GM23338 (cell line): ENCODE results near the gene COL2A1. TPM values are rescaled to one million over a fixed set of nuclear protein-coding genes. Genes with fewer than 3 reads are reported as not detected.
A peak's percentile ranks its signal among the peaks of the same experiment; 100 is the strongest.

Experiments
- ATAC-seq: fragments of 200-7000 bp; cut with Tn5 transposase; 3 replicates; pipeline ENCODE4 v1.9.1; 2020
- DNase-seq: peaks from one replicate; pipeline ENCODE4 v3.0.0-alpha.2; 2015; ENCODE audit warnings: low spot score
- H2AFZ ChIP-seq: fragments of 200-600 bp; sonication (generic); 2 replicates; pipeline ENCODE4 v1.8.0; 2016; ENCODE audit warnings: antibody characterized with exemption, mild to moderate bottlenecking, moderate library complexity
- H3F3A ChIP-seq: fragments of 200-600 bp; sonication (generic); replicated peaks from 2 replicates; pipeline ENCODE4 v1.8.0; 2017; ENCODE audit warnings: antibody characterized with exemption, mixed run types, low read depth
- H3K27ac ChIP-seq: fragments of 200-600 bp; sonication (generic); 2 replicates; pipeline ENCODE4 v1.6.1; 2016; ENCODE audit warnings: low read depth
- H3K27me3 ChIP-seq: fragments of 200-600 bp; sonication (generic); 2 replicates; pipeline ENCODE4 v1.8.0; 2016; ENCODE audit warnings: mild to moderate bottlenecking, mixed run types, moderate library complexity; ENCODE audit not compliant: insufficient read depth
- H3K36me3 ChIP-seq: fragments of 200-600 bp; sonication (generic); 2 replicates; pipeline ENCODE4 v1.8.0; 2016; ENCODE audit warnings: mild to moderate bottlenecking; ENCODE audit not compliant: insufficient read depth
- H3K4me1 ChIP-seq: fragments of 200-600 bp; sonication (generic); 2 replicates; pipeline ENCODE4 v1.8.0; 2016; ENCODE audit warnings: mild to moderate bottlenecking, moderate library complexity; ENCODE audit not compliant: insufficient read depth
- H3K4me2 ChIP-seq: fragments of 200-600 bp; sonication (generic); 2 replicates; pipeline ENCODE4 v1.7.1; 2017; ENCODE audit warnings: mixed run types
- H3K4me3 ChIP-seq: fragments of 200-600 bp; sonication (generic); 2 replicates; pipeline ENCODE4 v1.6.1; 2016; ENCODE audit warnings: mixed run types
- H3K79me2 ChIP-seq: fragments of 200-600 bp; sonication (generic); replicated peaks from 2 replicates; pipeline ENCODE4 v1.8.0; 2017; ENCODE audit warnings: mild to moderate bottlenecking; ENCODE audit not compliant: insufficient read depth
- H3K9me2 ChIP-seq: fragments of 200-600 bp; sonication (generic); 2 replicates; pipeline ENCODE4 v1.8.0; 2017; ENCODE audit not compliant: insufficient read depth
- H4K20me1 ChIP-seq: fragments of 200-600 bp; sonication (generic); replicated peaks from 2 replicates; pipeline ENCODE4 v1.8.0; 2017; ENCODE audit warnings: mild to moderate bottlenecking; ENCODE audit not compliant: insufficient read depth
- H3K27ac Mint-ChIP-seq: 2 replicates; pipeline ENCODE4 v1.8.0; 2020; ENCODE audit warnings: inconsistent platforms, mild to moderate bottlenecking, moderate library complexity, mixed read lengths
- H3K27me3 Mint-ChIP-seq: 3 replicates; pipeline ENCODE4 v1.8.0; 2022; ENCODE audit warnings: low read depth, mild to moderate bottlenecking, moderate library complexity, mixed read lengths, inconsistent platforms; ENCODE audit not compliant: insufficient read depth, poor library complexity
- H3K36me3 Mint-ChIP-seq: 3 replicates; pipeline ENCODE4 v1.8.0; 2021; ENCODE audit warnings: low read depth, mild to moderate bottlenecking, inconsistent platforms, moderate library complexity, mixed read lengths
- H3K4me1 Mint-ChIP-seq: 3 replicates; pipeline ENCODE4 v1.8.0; 2020; ENCODE audit warnings: mild to moderate bottlenecking, inconsistent platforms, mixed read lengths
- H3K4me3 Mint-ChIP-seq: 3 replicates; pipeline ENCODE4 v1.8.0; 2021; ENCODE audit warnings: moderate library complexity, mild to moderate bottlenecking, inconsistent platforms, mixed read lengths
- H3K9me3 Mint-ChIP-seq: 3 replicates; pipeline ENCODE4 v1.8.0; 2020; ENCODE audit warnings: moderate library complexity, mild to moderate bottlenecking, inconsistent platforms, mixed read lengths
- CREB1 ChIP-seq: fragments of 250-450 bp; sonication (Bioruptor Pico); IDR thresholded peaks from 2 replicates; pipeline ENCODE4 v1.5.0; 2020; ENCODE audit warnings: low read depth, mild to moderate bottlenecking, moderate library complexity
- CTCF ChIP-seq, 2 experiments: fragments of 200-600 bp in 1 of 2; sonication (generic) in 1 of 2; conservative IDR thresholded peaks; 2 replicates each; pipeline versions ENCODE4 v1.5.1 to v1.6.1; 2016 to 2017; ENCODE audit warnings: antibody characterized with exemption in 2 of 2, low read depth in 2 of 2, mild to moderate bottlenecking in 2 of 2, moderate library complexity in 1 of 2
- EZH2 ChIP-seq: fragments of 200-600 bp; sonication (generic); IDR thresholded peaks from one replicate; pipeline ENCODE4 v1.8.0; 2017; ENCODE audit warnings: antibody characterized with exemption, mild to moderate bottlenecking, low read depth; ENCODE audit not compliant: unreplicated experiment
- EZH2phosphoT487 ChIP-seq: fragments of 200-600 bp; sonication (generic); IDR thresholded peaks from one replicate; pipeline ENCODE4 v1.8.1; 2018; ENCODE audit warnings: antibody characterized with exemption; ENCODE audit not compliant: unreplicated experiment
- JUNB ChIP-seq: IDR thresholded peaks from one replicate; pipeline ENCODE4 v1.6.1; 2016; ENCODE audit warnings: antibody characterized with exemption; ENCODE audit not compliant: unreplicated experiment
- NANOG ChIP-seq: IDR thresholded peaks from 2 replicates; pipeline ENCODE4 v1.6.1; 2016; ENCODE audit warnings: antibody characterized with exemption, borderline replicate concordance
- POLR2AphosphoS5 ChIP-seq: IDR thresholded peaks from 2 replicates; pipeline ENCODE4 v1.6.1; 2016; ENCODE audit warnings: antibody characterized with exemption, low read depth
- STAT1 ChIP-seq: IDR thresholded peaks from one replicate; pipeline ENCODE4 v1.6.1; 2016; ENCODE audit warnings: antibody characterized with exemption; ENCODE audit not compliant: unreplicated experiment
- ZNF114 ChIP-seq: fragments of 250-450 bp; sonication (Bioruptor Pico); IDR thresholded peaks from 2 replicates; pipeline ENCODE4 v1.5.0; 2020; ENCODE audit warnings: mild to moderate bottlenecking, moderate library complexity
- ZNF331 ChIP-seq: fragments of 250-450 bp; sonication (Bioruptor Pico); IDR thresholded peaks from 2 replicates; pipeline ENCODE4 v1.5.0; 2020; ENCODE audit warnings: low read depth, mild to moderate bottlenecking, moderate library complexity
- polyA plus RNA-seq: library from polyadenylated mRNA; unstranded; fragments of >200 nt; fragmentation: Nextera tagmentation; extraction: Ambion mirVana; gene quantifications from 2 replicates; pipeline ENCODE4 v1.2.1, GENCODE V29; 2016
- total RNA-seq: library from RNA; depleted of rRNA; stranded (reverse); fragments of >200 nt; shearing (Covaris generic); gene quantifications from 2 replicates; pipeline ENCODE4 v1.2.3, GENCODE V29; 2014
- TF ChIP-seq, protein P1 (sequence below): IDR thresholded peaks from 2 replicates; pipeline ENCODE4 v1.6.1; 2016; ENCODE audit warnings: antibody characterized with exemption
- TF ChIP-seq, protein P2 (sequence below): IDR thresholded peaks from one replicate; pipeline ENCODE4 v1.6.1; 2018; ENCODE audit warnings: antibody characterized with exemption; ENCODE audit not compliant: unreplicated experiment

COL2A1 gene
- total and polyA plus RNA-seq, 2 experiments from 2014 or later: 7.0 to 24.6 TPM

GRCh38 chr12:47965581-47965980 is 38.7 kb downstream of the COL2A1 start:
- H3K36me3 Mint-ChIP-seq: peaks cover 8% of the 10 kb centered on the region
- Histone ChIP-seq H3K79me2 (no peaks in the 10 kb centered on the region), H3K36me3 (no peaks in the 10 kb centered on the region), H3K4me2 (no peak overlapping the region), H3K9me2 (no peaks in the 10 kb centered on the region), H3K4me3 (no peak overlapping the region), H4K20me1 (peaks cover 3% of the 10 kb centered on the region; the same call in 1 of the 2 replicates), H3K27me3 (peaks cover 28% of the 10 kb centered on the region), H3K27ac (no peak overlapping the region), H3F3A (no peaks in the 10 kb centered on the region), H2AFZ (no peak overlapping the region), H3K4me1 (peaks cover 17% of the 10 kb centered on the region)
- no peak for ATAC-seq
- peaks cover 8% of the 10 kb centered on the region for H3K9me3 Mint-ChIP-seq
- H3K4me1 Mint-ChIP-seq: peaks cover 21% of the 10 kb centered on the region
- H3K4me3 Mint-ChIP-seq: no peak overlapping the region
- no peak for DNase-seq
- peaks cover 28% of the 10 kb centered on the region for H3K27me3 Mint-ChIP-seq
- H3K27ac Mint-ChIP-seq: no peak overlapping the region
- TF ChIP-seq JUNB (no peak), STAT1 (no peak), EZH2phosphoT487 (no peak), ZNF331 (no peak), NANOG (no peak)
- TF ChIP-seq, protein P1, sequence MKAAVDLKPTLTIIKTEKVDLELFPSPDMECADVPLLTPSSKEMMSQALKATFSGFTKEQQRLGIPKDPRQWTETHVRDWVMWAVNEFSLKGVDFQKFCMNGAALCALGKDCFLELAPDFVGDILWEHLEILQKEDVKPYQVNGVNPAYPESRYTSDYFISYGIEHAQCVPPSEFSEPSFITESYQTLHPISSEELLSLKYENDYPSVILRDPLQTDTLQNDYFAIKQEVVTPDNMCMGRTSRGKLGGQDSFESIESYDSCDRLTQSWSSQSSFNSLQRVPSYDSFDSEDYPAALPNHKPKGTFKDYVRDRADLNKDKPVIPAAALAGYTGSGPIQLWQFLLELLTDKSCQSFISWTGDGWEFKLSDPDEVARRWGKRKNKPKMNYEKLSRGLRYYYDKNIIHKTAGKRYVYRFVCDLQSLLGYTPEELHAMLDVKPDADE: no peak

DNA sequence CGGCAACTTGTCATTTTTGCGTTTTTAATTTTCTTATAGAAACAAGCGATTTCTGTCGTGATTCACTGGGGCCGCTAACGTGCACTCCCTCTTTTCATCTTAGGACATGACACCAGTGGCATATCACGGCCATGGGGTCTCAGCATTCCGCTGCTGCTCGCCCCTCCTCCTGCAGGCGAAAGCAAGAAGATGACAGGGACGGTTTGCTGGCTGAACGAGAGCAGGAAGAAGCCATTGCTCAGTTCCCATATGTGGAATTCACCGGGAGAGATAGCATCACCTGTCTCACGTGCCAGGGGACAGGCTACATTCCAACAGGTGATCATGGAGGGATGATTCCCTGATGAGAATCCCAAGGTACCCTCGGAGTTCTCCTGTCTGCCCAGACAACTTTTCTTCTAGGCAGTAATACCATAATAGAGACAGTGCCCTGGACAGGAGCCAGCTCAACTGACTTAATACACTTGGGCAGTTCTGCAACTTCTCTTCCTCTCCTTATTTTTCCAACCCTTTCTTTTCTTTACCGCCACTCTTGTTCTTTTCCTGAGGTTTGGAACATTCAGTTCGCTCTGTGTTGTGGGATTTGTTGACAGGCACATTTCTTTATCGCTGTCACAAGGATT is 40.1 kb downstream of the COL2A1 start:
- peaks cover 33% of the 10 kb centered on the region for H3K27me3 Mint-ChIP-seq
- peak; percentile 32 for ATAC-seq
- TF ChIP-seq NANOG: no peak
- TF ChIP-seq ZNF114 (CRISPR knock-in tag): no peak
- TF ChIP-seq CREB1: no peak
- TF ChIP-seq POLR2AphosphoS5: no peak
- no peak for TF ChIP-seq JUNB
- TF ChIP-seq CTCF (conservative IDR thresholded peaks at IDR 0.05; ENCODE audit: low read depth in 2 of 2): no peak
- no peak for TF ChIP-seq EZH2phosphoT487
- TF ChIP-seq EZH2: no peak
- TF ChIP-seq ZNF331: no peak
- TF ChIP-seq, protein P2, sequence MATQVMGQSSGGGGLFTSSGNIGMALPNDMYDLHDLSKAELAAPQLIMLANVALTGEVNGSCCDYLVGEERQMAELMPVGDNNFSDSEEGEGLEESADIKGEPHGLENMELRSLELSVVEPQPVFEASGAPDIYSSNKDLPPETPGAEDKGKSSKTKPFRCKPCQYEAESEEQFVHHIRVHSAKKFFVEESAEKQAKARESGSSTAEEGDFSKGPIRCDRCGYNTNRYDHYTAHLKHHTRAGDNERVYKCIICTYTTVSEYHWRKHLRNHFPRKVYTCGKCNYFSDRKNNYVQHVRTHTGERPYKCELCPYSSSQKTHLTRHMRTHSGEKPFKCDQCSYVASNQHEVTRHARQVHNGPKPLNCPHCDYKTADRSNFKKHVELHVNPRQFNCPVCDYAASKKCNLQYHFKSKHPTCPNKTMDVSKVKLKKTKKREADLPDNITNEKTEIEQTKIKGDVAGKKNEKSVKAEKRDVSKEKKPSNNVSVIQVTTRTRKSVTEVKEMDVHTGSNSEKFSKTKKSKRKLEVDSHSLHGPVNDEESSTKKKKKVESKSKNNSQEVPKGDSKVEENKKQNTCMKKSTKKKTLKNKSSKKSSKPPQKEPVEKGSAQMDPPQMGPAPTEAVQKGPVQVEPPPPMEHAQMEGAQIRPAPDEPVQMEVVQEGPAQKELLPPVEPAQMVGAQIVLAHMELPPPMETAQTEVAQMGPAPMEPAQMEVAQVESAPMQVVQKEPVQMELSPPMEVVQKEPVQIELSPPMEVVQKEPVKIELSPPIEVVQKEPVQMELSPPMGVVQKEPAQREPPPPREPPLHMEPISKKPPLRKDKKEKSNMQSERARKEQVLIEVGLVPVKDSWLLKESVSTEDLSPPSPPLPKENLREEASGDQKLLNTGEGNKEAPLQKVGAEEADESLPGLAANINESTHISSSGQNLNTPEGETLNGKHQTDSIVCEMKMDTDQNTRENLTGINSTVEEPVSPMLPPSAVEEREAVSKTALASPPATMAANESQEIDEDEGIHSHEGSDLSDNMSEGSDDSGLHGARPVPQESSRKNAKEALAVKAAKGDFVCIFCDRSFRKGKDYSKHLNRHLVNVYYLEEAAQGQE: no peak

More for the DNA sequence above, 40.1 kb downstream of the COL2A1 start:
- Histone ChIP-seq H3F3A (no peaks in the 10 kb centered on the region), H3K4me1 (peaks cover 25% of the 10 kb centered on the region), H3K4me3 (peak overlapping the region; percentile 75), H3K27me3 (peaks cover 28% of the 10 kb centered on the region), H3K79me2 (no peaks in the 10 kb centered on the region), H3K36me3 (no peaks in the 10 kb centered on the region), H3K27ac (no peak overlapping the region), H3K4me2 (peak overlapping the region; percentile 88), H3K9me2 (no peaks in the 10 kb centered on the region), H4K20me1 (peaks cover 3% of the 10 kb centered on the region; the same call in 1 of the 2 replicates), H2AFZ (peak overlapping the region; percentile 72)
- no peak overlapping the region for H3K27ac Mint-ChIP-seq
- peak; percentile 60 for DNase-seq
- H3K4me1 Mint-ChIP-seq: peaks cover 34% of the 10 kb centered on the region
- H3K36me3 Mint-ChIP-seq: peaks cover 22% of the 10 kb centered on the region
- peak overlapping the region; percentile 96 for H3K4me3 Mint-ChIP-seq
- peaks cover 22% of the 10 kb centered on the region for H3K9me3 Mint-ChIP-seq
